Measurements from ENCODE around the gene RFT1. TPM values are rescaled to one million over a fixed set of nuclear protein-coding genes. Genes with fewer than 3 reads are reported as not detected.

Gene RFT1
- total RNA-seq, 4 donors from 2014 or later, result 8.6 to 16.1 (median 15.5) TPM

GRCh38 chr3:53137221-53137620 lies 7.0 kb upstream of the RFT1 start:
- H3K4me3 ChIP-seq (ENCODE audit: low read depth, poor library complexity, severe bottlenecking), result no peak overlapping the region
- TF ChIP-seq POLR2A (IDR thresholded peaks at IDR 0.05), result no peak
- TF ChIP-seq, protein P1, sequence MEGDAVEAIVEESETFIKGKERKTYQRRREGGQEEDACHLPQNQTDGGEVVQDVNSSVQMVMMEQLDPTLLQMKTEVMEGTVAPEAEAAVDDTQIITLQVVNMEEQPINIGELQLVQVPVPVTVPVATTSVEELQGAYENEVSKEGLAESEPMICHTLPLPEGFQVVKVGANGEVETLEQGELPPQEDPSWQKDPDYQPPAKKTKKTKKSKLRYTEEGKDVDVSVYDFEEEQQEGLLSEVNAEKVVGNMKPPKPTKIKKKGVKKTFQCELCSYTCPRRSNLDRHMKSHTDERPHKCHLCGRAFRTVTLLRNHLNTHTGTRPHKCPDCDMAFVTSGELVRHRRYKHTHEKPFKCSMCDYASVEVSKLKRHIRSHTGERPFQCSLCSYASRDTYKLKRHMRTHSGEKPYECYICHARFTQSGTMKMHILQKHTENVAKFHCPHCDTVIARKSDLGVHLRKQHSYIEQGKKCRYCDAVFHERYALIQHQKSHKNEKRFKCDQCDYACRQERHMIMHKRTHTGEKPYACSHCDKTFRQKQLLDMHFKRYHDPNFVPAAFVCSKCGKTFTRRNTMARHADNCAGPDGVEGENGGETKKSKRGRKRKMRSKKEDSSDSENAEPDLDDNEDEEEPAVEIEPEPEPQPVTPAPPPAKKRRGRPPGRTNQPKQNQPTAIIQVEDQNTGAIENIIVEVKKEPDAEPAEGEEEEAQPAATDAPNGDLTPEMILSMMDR (IDR thresholded peaks at IDR 0.05), result no peak
- WGBS, 2 donors, result 54 to 73% methylated on average over 2 of the region's 2 CpGs

DNA sequence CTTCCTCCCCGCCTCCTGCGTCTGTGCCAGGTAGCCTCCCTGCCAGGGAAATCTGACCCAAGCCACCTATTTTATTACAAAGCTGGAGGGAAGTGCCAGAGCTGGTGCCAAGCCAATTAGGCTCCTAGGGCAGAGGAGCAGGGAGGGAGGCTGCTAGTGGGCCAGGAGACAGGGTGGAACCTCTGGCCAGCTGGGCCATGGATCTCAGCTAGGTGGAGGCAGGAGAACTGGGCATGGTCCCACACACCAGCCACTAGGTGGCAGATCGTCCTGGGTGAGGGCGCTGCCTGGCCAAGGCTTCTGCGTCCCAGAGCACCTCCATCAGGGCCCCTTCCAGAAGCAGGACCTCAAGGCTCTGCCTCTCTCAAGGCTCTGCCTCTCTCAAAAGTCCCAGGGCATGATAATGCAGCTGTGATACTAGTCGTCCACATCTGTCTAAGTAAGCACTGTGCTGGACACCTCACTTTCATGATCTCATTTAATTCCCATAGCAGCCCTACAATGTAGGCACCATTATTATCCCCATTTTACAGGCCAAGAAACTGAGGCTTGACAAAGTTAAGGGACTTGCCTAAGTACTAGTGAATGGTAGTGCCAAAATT lies 4.5 kb upstream of the RFT1 start:
- no peak overlapping the region for H3K4me3 ChIP-seq (ENCODE audit: low read depth, poor library complexity, severe bottlenecking)
- intact Hi-C loops (cut with DNase I; ENCODE audit: low total_unique reads), result loop anchor here (5.0 kb wide), 1 partner anchor 63 kb away; no protein-coding TSS in a partner anchor
- TF ChIP-seq POLR2A (IDR thresholded peaks at IDR 0.05), result no peak
- TF ChIP-seq, protein P1 (IDR thresholded peaks at IDR 0.05), result no peak
- DNase-seq (ENCODE audit: low spot score in 2 of 2), result peak; percentile 34 to 91
- 23 to 26% methylated on average over 6 of the region's 6 CpGs for WGBS, 2 donors

More at GRCh38 chr3:53137221-53137620, 7.0 kb upstream of the RFT1 start:
- DNase-seq (ENCODE audit: low spot score in 2 of 2), result no peak
- intact Hi-C loops (cut with DNase I; ENCODE audit: low total_unique reads), result no loop called here

- TF ChIP-seq, protein P1 (IDR thresholded peaks at IDR 0.05), result no peak
- no peak for TF ChIP-seq POLR2A (IDR thresholded peaks at IDR 0.05)
- intact Hi-C loops (cut with DNase I; ENCODE audit: low total_unique reads), result loop anchor here (5.0 kb wide), 1 partner anchor 65 kb away; no protein-coding TSS in a partner anchor
- no peak for DNase-seq (ENCODE audit: low spot score in 2 of 2)
- no peak overlapping the region for H3K4me3 ChIP-seq (ENCODE audit: low read depth, poor library complexity, severe bottlenecking)
- WGBS, 2 donors, result 72 to 81% methylated on average over 5 of the region's 5 CpGs
Measured at GRCh38 chr3:53132347-53132746, 2.1 kb upstream of the RFT1 start.

- intact Hi-C loops (cut with DNase I; ENCODE audit: low total_unique reads), result loop anchor here (5.0 kb wide), 1 partner anchor 66 kb away; no protein-coding TSS in a partner anchor
Measured at GRCh38 chr3:53131096-53131495, 861 bp upstream of the RFT1 start.

GRCh38 chr3:53129344-53129743 lies 891 bp downstream of the RFT1 start:
- 70 to 78% methylated on average over 3 of the region's 3 CpGs for WGBS, 2 donors
- intact Hi-C loops (cut with DNase I; ENCODE audit: low total_unique reads), result no loop called here
- peak overlapping the region; percentile 93 for H3K4me3 ChIP-seq (ENCODE audit: low read depth, poor library complexity, severe bottlenecking)

More at GRCh38 chr3:53131096-53131495, 861 bp upstream of the RFT1 start:
- TF ChIP-seq POLR2A (IDR thresholded peaks at IDR 0.05), result no peak
- TF ChIP-seq, protein P1 (IDR thresholded peaks at IDR 0.05), result no peak
- DNase-seq (ENCODE audit: low spot score in 2 of 2), result no peak
- WGBS, 2 donors, result 88 to 96% methylated on average over 4 of the region's 4 CpGs
- H3K4me3 ChIP-seq (ENCODE audit: low read depth, poor library complexity, severe bottlenecking), result no peak overlapping the region

GRCh38 chr3:53126601-53127000 lies 3.6 kb downstream of the RFT1 start:
- TF ChIP-seq, protein P1 (IDR thresholded peaks at IDR 0.05), result no peak
- no peak for TF ChIP-seq POLR2A (IDR thresholded peaks at IDR 0.05)
- intact Hi-C loops (cut with DNase I; ENCODE audit: low total_unique reads), result no loop called here
- no peak for DNase-seq (ENCODE audit: low spot score in 2 of 2)
- 92 to 94% methylated on average over 2 of the region's 2 CpGs for WGBS, 2 donors
- no peak overlapping the region for H3K4me3 ChIP-seq (ENCODE audit: low read depth, poor library complexity, severe bottlenecking)

More at GRCh38 chr3:53129344-53129743, 891 bp downstream of the RFT1 start:
- DNase-seq (ENCODE audit: low spot score in 2 of 2), result no peak
- TF ChIP-seq POLR2A (IDR thresholded peaks at IDR 0.05), result no peak

Measured in lower leg skin (tissue), 4 donors.